Measurements from ENCODE around the gene CELSR2. TPM values are rescaled to one million over a fixed set of nuclear protein-coding genes. Genes with fewer than 3 reads are reported as not detected.

The CELSR2 gene
- total RNA-seq, 1 experiment from 2014 or later = 30.2 TPM

DNA sequence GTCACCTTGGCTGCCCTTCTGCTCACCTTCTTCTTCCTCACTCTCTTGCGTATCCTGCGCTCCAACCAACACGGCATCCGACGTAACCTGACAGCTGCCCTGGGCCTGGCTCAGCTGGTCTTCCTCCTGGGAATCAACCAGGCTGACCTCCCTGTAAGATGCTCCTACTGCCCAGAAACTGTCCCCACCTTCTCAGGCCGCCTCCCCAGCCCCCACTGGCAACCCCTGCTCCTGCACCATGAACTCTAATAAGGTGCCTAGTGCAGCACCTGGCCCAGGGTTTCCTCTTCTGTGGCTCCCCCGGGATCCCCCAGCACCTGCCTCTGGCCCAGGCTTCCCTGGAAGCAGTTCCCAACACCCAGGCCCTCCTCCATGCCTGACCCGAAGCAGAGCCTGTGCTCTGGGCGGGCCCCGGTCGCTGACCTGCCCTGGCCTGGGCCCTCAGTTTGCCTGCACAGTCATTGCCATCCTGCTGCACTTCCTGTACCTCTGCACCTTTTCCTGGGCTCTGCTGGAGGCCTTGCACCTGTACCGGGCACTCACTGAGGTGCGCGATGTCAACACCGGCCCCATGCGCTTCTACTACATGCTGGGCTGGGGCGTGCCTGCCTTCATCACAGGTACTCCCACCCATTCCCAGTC is 20.8 kb downstream of the CELSR2 start:
- H3K27me3 ChIP-seq (replicated peaks; ENCODE audit: insufficient read depth, low read depth, low read length, poor library complexity) = no peaks in the 10 kb centered on the region
- H3K9me3 ChIP-seq (ENCODE audit: low read depth, low read length, poor library complexity, severe bottlenecking) = no peaks in the 10 kb centered on the region
- CTCF ChIA-PET = no interaction called here
- no peak overlapping the region for H3K4me3 ChIP-seq (ENCODE audit: low read depth, low read length, poor library complexity, severe bottlenecking)
- H3K36me3 ChIP-seq (ENCODE audit: insufficient read depth, low read length, poor library complexity, severe bottlenecking) = peaks cover 23% of the 10 kb centered on the region
- H3K27ac ChIP-seq (ENCODE audit: low read depth, low read length, poor library complexity, severe bottlenecking) = no peak overlapping the region
- intact Hi-C loops (cut with micrococcal nuclease; ENCODE audit: unreplicated experiment) = no loop called here
- no peak for DNase-seq (ENCODE audit: low spot score)
- TF ChIP-seq, protein P1, sequence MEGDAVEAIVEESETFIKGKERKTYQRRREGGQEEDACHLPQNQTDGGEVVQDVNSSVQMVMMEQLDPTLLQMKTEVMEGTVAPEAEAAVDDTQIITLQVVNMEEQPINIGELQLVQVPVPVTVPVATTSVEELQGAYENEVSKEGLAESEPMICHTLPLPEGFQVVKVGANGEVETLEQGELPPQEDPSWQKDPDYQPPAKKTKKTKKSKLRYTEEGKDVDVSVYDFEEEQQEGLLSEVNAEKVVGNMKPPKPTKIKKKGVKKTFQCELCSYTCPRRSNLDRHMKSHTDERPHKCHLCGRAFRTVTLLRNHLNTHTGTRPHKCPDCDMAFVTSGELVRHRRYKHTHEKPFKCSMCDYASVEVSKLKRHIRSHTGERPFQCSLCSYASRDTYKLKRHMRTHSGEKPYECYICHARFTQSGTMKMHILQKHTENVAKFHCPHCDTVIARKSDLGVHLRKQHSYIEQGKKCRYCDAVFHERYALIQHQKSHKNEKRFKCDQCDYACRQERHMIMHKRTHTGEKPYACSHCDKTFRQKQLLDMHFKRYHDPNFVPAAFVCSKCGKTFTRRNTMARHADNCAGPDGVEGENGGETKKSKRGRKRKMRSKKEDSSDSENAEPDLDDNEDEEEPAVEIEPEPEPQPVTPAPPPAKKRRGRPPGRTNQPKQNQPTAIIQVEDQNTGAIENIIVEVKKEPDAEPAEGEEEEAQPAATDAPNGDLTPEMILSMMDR (conservative IDR thresholded peaks at IDR 0.05; ENCODE audit: low read depth, low read length) = no peak
- no peak for TF ChIP-seq EZH2 (IDR thresholded peaks at IDR 0.05; ENCODE audit: borderline replicate concordance, low read depth, low read length, poor library complexity, severe bottlenecking)
- BruUV-seq (replicated peaks) = no TSS peak
- POLR2A ChIA-PET (ENCODE audit: low non-redundant PET) = no interaction called here
- no peaks in the 10 kb centered on the region for H3K4me1 ChIP-seq (ENCODE audit: insufficient read depth, low read length, poor library complexity, severe bottlenecking)

DNA sequence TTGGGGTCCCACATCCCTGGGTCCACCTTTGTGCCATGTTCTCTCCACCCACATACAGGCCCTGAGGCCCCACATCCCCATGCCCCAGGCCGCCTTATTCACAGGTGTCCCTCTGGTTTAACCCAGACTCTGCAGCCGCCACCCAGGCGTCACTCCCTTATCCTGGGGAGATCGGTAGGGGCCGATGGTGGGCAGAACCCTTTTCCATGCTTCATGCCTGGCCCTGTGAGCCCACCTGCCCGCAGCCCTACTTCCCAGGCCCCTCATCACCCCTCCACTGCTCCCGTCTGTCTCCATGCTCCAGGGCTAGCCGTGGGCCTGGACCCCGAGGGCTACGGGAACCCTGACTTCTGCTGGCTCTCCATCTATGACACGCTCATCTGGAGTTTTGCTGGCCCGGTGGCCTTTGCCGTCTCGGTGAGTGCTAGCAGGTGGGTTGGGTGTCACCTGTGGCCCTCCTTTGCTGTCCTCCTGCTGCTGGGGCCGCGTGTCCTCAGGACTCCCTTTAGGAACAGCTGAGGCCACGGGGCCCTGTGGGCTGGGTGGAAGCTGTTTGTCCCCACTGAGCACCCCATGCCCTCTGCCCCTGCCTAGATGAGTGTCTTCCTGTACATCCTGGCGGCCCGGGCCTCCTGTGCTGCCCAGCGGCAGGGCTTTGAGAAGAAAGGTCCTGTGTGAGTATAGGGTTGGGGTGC is 21.4 kb downstream of the CELSR2 start:
- H3K4me1 ChIP-seq (ENCODE audit: insufficient read depth, low read length, poor library complexity, severe bottlenecking) = no peaks in the 10 kb centered on the region
- BruUV-seq (replicated peaks) = no TSS peak
- no peaks in the 10 kb centered on the region for H3K9me3 ChIP-seq (ENCODE audit: low read depth, low read length, poor library complexity, severe bottlenecking)
- CTCF ChIA-PET = no interaction called here
- H3K36me3 ChIP-seq (ENCODE audit: insufficient read depth, low read length, poor library complexity, severe bottlenecking) = peaks cover 23% of the 10 kb centered on the region
- DNase-seq (ENCODE audit: low spot score) = no peak
- intact Hi-C loops (cut with micrococcal nuclease; ENCODE audit: unreplicated experiment) = no loop called here
- POLR2A ChIA-PET (ENCODE audit: low non-redundant PET) = no interaction called here
- no peaks in the 10 kb centered on the region for H3K27me3 ChIP-seq (replicated peaks; ENCODE audit: insufficient read depth, low read depth, low read length, poor library complexity)
- no peak overlapping the region for H3K27ac ChIP-seq (ENCODE audit: low read depth, low read length, poor library complexity, severe bottlenecking)
- TF ChIP-seq, protein P1 (conservative IDR thresholded peaks at IDR 0.05; ENCODE audit: low read depth, low read length) = no peak
- no peak for TF ChIP-seq EZH2 (IDR thresholded peaks at IDR 0.05; ENCODE audit: borderline replicate concordance, low read depth, low read length, poor library complexity, severe bottlenecking)
- H3K4me3 ChIP-seq (ENCODE audit: low read depth, low read length, poor library complexity, severe bottlenecking) = no peak overlapping the region

DNA sequence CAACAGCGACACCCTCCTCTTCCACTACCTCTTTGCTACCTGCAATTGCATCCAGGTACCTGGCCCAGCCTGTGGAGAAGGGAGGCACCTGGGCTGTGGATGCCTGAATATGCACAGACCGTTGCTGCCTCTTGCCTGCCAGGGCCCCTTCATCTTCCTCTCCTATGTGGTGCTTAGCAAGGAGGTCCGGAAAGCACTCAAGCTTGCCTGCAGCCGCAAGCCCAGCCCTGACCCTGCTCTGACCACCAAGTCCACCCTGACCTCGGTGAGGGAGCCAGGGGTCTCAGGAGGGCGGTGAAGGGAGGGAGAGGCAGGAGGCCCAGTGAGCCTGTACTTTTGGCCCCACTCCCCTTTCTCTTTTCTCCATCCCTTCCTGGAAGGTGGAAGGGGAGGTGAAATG is 22.1 kb downstream of the CELSR2 start:
- ChIA-PET POLR2A (ENCODE audit: low non-redundant PET) (no interaction called here), CTCF (no interaction called here)
- Histone ChIP-seq H3K27me3 (replicated peaks; ENCODE audit: insufficient read depth, low read depth, low read length, poor library complexity) (no peaks in the 10 kb centered on the region), H3K4me1 (ENCODE audit: insufficient read depth, low read length, poor library complexity, severe bottlenecking) (no peaks in the 10 kb centered on the region), H3K36me3 (ENCODE audit: insufficient read depth, low read length, poor library complexity, severe bottlenecking) (peaks cover 23% of the 10 kb centered on the region), H3K27ac (ENCODE audit: low read depth, low read length, poor library complexity, severe bottlenecking) (no peak overlapping the region), H3K4me3 (ENCODE audit: low read depth, low read length, poor library complexity, severe bottlenecking) (no peak overlapping the region), H3K9me3 (ENCODE audit: low read depth, low read length, poor library complexity, severe bottlenecking) (no peaks in the 10 kb centered on the region)
- intact Hi-C loops (cut with micrococcal nuclease; ENCODE audit: unreplicated experiment) = no loop called here
- DNase-seq (ENCODE audit: low spot score) = no peak
- no TSS peak for BruUV-seq (replicated peaks)
- no peak for TF ChIP-seq EZH2 (IDR thresholded peaks at IDR 0.05; ENCODE audit: borderline replicate concordance, low read depth, low read length, poor library complexity, severe bottlenecking)
- TF ChIP-seq, protein P1 (conservative IDR thresholded peaks at IDR 0.05; ENCODE audit: low read depth, low read length) = no peak
